Skeletal muscle cell (primary cell): ENCODE data around the gene ANKLE1.

Source experiments
- DNase-seq: peaks from one replicate; pipeline ENCODE4 v3.0.0-alpha.2; 2010; ENCODE audit warnings: low read depth
- H3K4me3 ChIP-seq: 2 replicates; pipeline ENCODE4 v1.5.1; 2011; ENCODE audit warnings: low read depth, mild to moderate bottlenecking, control low read depth, low read length, moderate library complexity

ANKLE1 gene

DNA sequence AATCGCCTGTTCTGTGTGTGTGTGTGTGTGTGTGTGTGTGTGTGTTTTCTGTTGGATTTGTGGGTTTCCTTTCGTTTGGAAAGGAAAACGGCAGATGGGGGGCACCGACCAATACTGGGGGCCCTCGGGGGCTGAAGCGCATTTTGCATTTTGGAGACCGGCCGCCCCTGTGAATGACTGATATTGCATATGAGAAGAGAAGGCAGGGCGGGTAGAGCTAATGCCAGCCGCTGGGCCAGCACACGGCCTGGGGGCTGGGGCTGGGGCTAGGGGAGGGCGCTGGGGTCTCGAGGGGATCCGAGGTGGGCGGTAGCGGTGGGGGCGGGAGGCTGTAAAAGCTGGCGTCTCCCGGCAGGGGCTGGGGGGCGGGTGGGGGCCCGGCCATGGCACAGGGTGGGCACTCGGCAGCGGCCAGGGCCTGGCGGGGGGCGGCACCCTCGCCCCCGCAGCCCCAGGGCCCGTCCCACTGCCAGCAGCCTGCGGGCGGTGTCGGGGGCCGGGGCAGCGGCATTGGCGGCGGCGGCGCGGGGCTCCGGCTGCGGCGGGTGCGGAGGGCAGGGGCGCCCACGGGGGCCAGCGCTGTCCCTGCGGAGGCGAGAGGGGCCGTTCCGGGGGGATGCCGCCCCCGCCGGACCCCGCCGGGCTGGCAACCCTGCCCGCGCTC is 41.7 kb downstream of the ANKLE1 start:
- no peak for DNase-seq
- peak overlapping the region; percentile 15 for H3K4me3 ChIP-seq

DNA sequence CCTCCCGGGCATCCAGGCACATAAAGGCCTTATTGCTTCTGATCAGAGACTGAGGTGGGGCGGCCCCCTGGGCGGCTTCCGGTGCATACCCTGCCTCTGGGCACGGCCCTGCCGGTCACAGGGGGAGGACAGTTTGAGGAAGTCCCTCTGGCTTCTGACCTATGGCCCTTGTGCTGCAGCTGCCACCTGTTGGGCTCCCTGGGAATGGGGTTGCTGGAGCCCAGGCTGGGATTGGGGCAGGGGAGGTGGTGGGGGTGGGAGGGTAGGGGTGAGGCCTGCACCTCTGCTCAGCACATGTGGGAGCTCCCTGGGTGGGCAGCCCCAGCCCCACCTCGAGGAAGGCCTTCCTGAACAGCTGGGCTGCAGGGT is 42.2 kb downstream of the ANKLE1 start:
- peak overlapping the region; percentile 15 for H3K4me3 ChIP-seq
- DNase-seq, result no peak

- DNase-seq, result no peak
- H3K4me3 ChIP-seq, result no peak overlapping the region
Observed at GRCh38 chr19:17324357-17325114, 42.8 kb downstream of the ANKLE1 start.

DNA sequence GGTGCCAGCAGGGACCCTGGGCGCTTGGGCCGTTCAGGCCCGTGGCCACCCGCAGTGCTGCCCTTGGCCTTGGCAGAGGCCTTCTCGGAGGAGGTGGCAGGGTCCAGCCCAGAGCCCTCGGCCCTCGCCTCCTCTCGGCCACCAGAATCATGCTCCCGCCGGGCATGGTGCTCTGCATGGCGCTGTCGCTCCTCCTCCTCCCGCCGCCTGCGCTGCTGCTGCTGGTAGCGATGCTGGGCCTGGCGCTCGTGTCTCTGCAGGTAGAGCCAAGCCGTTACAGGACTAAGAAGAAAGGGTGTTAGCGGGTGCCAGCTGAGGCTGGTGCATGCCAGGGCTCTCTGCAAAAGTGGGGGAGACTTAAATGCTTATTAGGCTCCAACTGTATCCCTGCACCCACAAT is 43.4 kb downstream of the ANKLE1 start:
- H3K4me3 ChIP-seq, result no peak overlapping the region

GRCh38 chr19:17325881-17326594 is 44.3 kb downstream of the ANKLE1 start:
- no peak overlapping the region for H3K4me3 ChIP-seq
- DNase-seq, result no peak

More for the DNA sequence above, 43.4 kb downstream of the ANKLE1 start:
- no peak for DNase-seq

DNA sequence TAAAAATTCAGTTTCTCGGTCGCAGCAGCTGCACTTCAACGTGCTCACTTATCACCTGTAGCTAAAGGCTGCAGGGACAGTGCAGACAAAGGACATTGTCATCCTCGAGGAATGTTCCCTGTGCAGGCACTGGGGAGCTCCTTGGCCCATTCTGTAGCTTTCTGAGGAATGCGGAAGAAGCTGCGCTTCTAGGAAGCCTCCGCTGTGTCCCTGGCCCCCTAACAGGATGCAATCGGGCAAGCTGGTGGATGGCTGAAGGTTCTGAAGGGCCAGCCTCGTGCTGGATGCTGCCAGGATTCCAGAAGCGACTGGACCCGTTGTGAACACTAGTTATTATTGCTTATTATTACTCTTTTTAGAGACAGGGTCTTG is 44.9 kb downstream of the ANKLE1 start:
- no peak for DNase-seq
- H3K4me3 ChIP-seq, result no peak overlapping the region

DNA sequence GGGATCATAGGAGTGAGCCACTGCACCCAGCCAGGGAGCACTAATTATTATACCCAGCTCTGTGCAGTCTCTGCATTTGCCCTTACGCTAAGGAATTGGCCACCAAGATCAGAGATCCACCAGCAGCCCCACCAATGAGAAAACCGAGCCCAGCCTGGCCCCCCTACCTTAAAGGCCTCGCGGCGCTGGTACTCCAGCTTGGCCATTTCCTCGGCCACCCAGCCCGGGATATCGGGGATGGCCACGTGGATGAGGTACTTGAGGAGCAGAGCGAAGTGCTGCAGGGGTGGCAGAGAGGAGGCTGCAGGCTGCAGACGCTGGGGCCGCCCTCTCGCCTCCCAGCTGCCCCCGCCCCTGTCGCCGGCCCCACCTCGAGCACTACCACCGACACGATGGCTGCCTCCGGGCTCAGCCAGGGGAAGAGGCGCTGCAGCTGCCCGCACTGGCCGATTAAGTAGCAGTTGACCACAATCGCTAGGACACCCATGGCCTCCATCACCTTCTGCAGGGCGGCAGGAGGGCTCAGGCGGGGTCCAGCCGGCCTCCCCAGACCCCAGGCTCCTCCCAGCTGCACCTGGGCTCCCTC is 45.5 kb downstream of the ANKLE1 start:
- no peak overlapping the region for H3K4me3 ChIP-seq
- DNase-seq, result no peak

GRCh38 chr19:17327654-17328516 is 46.2 kb downstream of the ANKLE1 start:
- DNase-seq, result no peak
- peak overlapping the region; percentile 30 for H3K4me3 ChIP-seq

DNA sequence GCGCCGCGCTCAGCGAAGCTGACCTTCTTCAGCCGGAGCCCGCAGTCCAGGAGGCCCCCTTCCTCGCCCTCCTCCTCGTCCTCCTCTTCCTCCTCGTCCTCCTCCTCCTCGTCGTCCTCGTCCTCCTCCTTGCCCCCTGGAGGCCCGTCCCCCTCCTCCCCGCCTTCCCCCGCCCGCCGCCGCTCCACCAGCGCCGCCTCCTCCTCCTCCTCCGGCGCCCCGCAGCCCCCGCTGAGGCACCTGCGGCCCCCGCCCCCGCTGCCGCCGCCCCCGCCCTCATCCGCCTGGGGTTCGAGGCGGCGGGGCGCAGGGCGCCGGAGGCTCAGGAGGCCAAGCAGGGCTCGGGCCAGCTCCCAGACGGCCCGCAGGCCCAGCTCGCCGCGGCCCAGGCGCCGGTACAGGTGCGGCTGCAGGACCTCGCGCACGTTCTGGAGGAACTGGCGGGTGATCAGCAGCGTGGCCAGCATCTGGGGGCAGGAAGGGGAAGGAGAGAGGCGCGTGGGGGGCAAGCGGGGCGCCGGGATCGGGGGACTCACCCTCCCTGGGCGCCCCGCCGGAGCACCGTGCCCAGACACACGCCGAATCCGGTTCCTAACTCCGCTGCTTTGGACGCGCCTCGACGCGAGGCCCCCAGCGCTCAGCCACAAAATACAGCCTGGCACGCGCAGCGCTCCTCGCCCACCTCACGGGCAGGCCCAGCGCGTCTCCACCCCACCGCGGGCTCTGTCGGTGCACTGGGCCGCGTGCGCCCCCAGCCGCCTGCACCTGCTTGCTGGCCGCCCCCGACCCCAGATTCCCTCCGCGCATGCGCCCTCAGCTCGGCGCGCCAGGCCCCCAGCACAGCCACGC is 47.0 kb downstream of the ANKLE1 start:
- H3K4me3 ChIP-seq, result peak overlapping the region; percentile 30
- no peak for DNase-seq

- H3K4me3 ChIP-seq, result no peak overlapping the region
- no peak for DNase-seq
Observed at GRCh38 chr19:17329366-17330261, 47.9 kb downstream of the ANKLE1 start.

GRCh38 chr19:17330262-17331044 is 48.8 kb downstream of the ANKLE1 start:
- H3K4me3 ChIP-seq, result no peak overlapping the region
- DNase-seq, result no peak

DNA sequence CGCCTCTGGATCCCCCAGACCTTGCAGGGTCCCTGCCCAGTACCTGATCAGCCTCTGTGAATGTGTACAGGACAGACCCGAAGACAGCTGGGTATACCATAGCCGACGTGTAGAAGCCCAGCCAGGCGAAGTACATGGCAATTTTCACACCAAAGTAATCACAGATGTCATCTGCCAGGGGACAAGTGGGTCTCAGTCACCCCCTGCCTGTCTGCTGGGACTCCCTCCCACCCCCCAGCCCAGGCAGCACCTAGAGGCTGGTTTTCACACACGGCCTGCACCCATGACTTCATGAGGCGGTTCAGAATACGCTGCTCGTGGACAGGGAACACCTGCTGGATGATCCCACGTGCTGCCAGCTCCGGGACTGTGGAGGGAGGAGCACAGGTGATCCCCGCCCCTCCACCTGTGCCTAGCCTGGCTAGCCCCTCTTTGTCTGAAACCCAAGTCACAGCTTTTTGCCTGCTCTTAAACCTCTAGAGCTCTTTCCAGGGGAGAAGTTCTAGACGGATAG is 49.4 kb downstream of the ANKLE1 start:
- H3K4me3 ChIP-seq, result no peak overlapping the region
- DNase-seq, result no peak

DNA sequence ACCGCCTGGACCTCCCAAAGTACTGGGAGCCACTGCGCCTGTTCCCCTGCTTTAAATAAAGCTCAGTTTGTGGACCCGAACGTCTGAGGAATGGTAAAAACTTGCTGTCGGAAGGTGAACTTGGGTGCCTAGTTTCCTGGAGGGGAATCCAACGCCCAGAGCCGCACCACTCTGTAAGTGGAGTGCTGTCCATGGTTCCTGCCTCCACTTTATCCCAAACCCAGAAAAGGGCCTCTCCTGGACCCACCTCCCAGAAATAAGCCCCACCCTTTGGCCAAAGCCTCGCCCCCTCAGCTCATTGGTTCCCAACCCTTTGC is 50.6 kb downstream of the ANKLE1 start:
- H3K4me3 ChIP-seq, result no peak overlapping the region
- DNase-seq, result no peak

DNA sequence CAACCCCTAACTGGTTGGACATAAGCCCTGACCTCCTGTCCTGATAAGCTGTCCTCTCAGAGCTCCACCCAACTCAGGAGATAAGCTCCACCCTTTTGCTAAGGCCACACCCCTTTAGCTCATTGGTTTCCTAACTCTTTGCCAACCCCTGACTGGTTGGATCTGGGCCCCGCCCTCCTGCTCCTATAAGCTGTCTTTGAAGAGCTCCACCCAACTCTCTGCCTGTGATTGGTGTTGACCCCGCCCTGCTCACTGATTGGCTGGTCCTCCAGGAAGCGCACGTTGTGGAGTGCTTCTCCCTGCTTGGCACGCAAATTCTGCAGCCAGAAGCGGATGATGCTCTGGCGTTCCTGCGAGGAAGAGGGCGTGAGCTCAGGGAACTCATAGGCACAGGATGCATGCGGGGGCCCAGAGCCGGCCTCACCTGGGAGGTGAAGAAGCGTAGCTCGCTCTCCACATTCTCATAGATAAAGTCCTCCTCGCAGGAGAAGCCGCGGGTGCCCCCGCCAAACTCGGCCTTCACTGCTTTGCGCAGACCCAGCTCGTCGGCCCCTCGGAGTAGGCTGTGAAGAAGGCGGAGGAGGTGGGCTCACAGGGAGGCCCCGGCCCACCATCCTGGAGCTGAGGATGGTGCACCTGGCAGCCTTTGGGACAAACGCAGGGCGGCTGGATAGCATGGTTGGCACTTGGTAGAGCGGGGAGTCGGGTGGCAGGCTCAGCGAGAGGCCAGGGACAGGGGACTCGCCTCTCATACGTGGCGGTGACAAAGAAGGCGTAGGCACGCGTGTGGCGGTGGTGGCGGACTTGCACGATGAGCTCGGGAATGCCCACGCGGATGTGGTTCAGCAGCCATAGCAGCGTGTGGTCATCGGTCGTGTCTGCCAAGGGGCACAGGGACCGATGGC is 51.2 kb downstream of the ANKLE1 start:
- no peak overlapping the region for H3K4me3 ChIP-seq
- no peak for DNase-seq

GRCh38 chr19:17333611-17334413 is 52.1 kb downstream of the ANKLE1 start:
- no peak for DNase-seq

More at GRCh38 chr19:17333611-17334413, 52.1 kb downstream of the ANKLE1 start:
- peak overlapping the region; percentile 79 for H3K4me3 ChIP-seq
